ENCODE data around the gene PCDHGB3. TPM values are rescaled to one million over a fixed set of nuclear protein-coding genes. Genes with fewer than 3 reads are reported as not detected.
"Not testable (repeated sequence)": the region's sequence is repeated elsewhere in the genome, so short reads cannot be mapped to it uniquely, and the experiment has no call there.

Gene PCDHGB3
- total and polyA plus RNA-seq, 4 experiments from 2014 or later, result 0.50 to 0.76 TPM; not detected in 2

- H3K27me3 Mint-ChIP-seq, result peaks cover 30 to 38% of the 10 kb centered on the region in 2 donors
- H3K9me3 Mint-ChIP-seq, result peaks cover 3 to 72% (median 60%) of the 10 kb centered on the region in 8 donors
- H3K27ac Mint-ChIP-seq, result peak overlapping the region in 1 of 7 donors; percentile 51
- Histone ChIP-seq H3K36me3 (ENCODE audit: insufficient read depth, low read length) (no peaks in the 10 kb centered on the region), H3K27me3 (ENCODE audit: insufficient read depth, low read length) (no peaks in the 10 kb centered on the region), H3K4me3 (ENCODE audit: low read length in 2 of 2) (no peak overlapping the region), H3K4me1 (ENCODE audit: insufficient read depth, low read length) (no peaks in the 10 kb centered on the region), H3K9me3 (ENCODE audit: control insufficient read depth in 1 of 2, low read length in 2 of 2) (peaks cover 0 to 3% of the 10 kb centered on the region in 2 donors), H3K27ac (ENCODE audit: low read depth, low read length) (no peak overlapping the region)
- ChIA-PET CTCF (ENCODE audit: partially characterized antibody) (no interaction called here), POLR2A (ENCODE audit: partially characterized antibody) (no interaction called here)
- DNase-seq, result no peak
- H3K36me3 Mint-ChIP-seq, result peaks cover 5 to 12% of the 10 kb centered on the region in 2 donors
- H3K4me3 Mint-ChIP-seq, result peak overlapping the region in 1 of 8 donors; percentile 20
- peaks cover 0 to 6% (median 2%) of the 10 kb centered on the region in 4 donors for H3K4me1 Mint-ChIP-seq
- intact Hi-C loops (cut with micrococcal nuclease), result no loop called here
Observed at GRCh38 chr5:141345327-141345726, 24.7 kb upstream of the PCDHGB3 start.

- H3K27ac ChIP-seq (ENCODE audit: low read depth, low read length); POLR2A ChIA-PET (ENCODE audit: partially characterized antibody); H3K36me3 ChIP-seq (ENCODE audit: insufficient read depth, low read length); H3K4me3 ChIP-seq (ENCODE audit: low read length in 2 of 2); DNase-seq; H3K9me3 ChIP-seq (ENCODE audit: control insufficient read depth in 1 of 2, low read length in 2 of 2); H3K4me1 ChIP-seq (ENCODE audit: insufficient read depth, low read length); H3K4me3 Mint-ChIP-seq; H3K4me1 Mint-ChIP-seq; H3K27me3 ChIP-seq (ENCODE audit: insufficient read depth, low read length); intact Hi-C loops (cut with micrococcal nuclease): not testable (repeated sequence)
- H3K36me3 Mint-ChIP-seq, result peaks cover 5 to 12% of the 10 kb centered on the region in 2 donors
- H3K9me3 Mint-ChIP-seq, result peaks cover 3 to 77% (median 64%) of the 10 kb centered on the region in 8 donors
- CTCF ChIA-PET (ENCODE audit: partially characterized antibody), result interaction anchor here (1.4 kb wide), 1 partner anchor 221 kb away, joined by 6 read pairs; no protein-coding TSS in a partner anchor
- H3K27me3 Mint-ChIP-seq, result peaks cover 33 to 44% of the 10 kb centered on the region in 2 donors
- peak overlapping the region in 1 of 7 donors; percentile 47 for H3K27ac Mint-ChIP-seq
Observed at GRCh38 chr5:141346017-141346416, 24.0 kb upstream of the PCDHGB3 start.

- H3K4me3 Mint-ChIP-seq, result peak within 1 kb of the TSS; percentile 19 to 81 (median 67)
Observed at GRCh38 chr5:141349917-141350619, 20.0 kb upstream of the PCDHGB3 start, which contains the start of gene PCDHGB1. Gene PCDHGB1, plus strand, starts transcription at chr5:141350099. Its CDS starts 162 bp downstream, at chr5:141350261.

GRCh38 chr5:141351591-141351990 lies 18.5 kb upstream of the PCDHGB3 start:
- no peak overlapping the region for H3K27ac ChIP-seq (ENCODE audit: low read depth, low read length)
- Mint-ChIP-seq H3K4me3 (no peak overlapping the region), H3K4me1 (peaks cover 0 to 4% (median 2%) of the 10 kb centered on the region in 4 donors), H3K9me3 (peaks cover 0 to 64% (median 51%) of the 10 kb centered on the region in 8 donors), H3K36me3 (peaks cover 2 to 6% of the 10 kb centered on the region in 2 donors), H3K27me3 (peaks cover 36 to 42% of the 10 kb centered on the region in 2 donors), H3K27ac (no peak overlapping the region)
- H3K9me3 ChIP-seq (ENCODE audit: control insufficient read depth in 1 of 2, low read length in 2 of 2), result peaks cover 0 to under 1% of the 10 kb centered on the region in 2 donors
- no peaks in the 10 kb centered on the region for H3K36me3 ChIP-seq (ENCODE audit: insufficient read depth, low read length)
- intact Hi-C loops (cut with micrococcal nuclease), result loop anchor here (10.0 kb wide), 1 partner anchor 203 kb away; no protein-coding TSS in a partner anchor
- peaks cover 3% of the 10 kb centered on the region for H3K27me3 ChIP-seq (ENCODE audit: insufficient read depth, low read length)
- no peak overlapping the region for H3K4me3 ChIP-seq (ENCODE audit: low read length in 2 of 2)
- CTCF ChIA-PET (ENCODE audit: partially characterized antibody), result no interaction called here
- POLR2A ChIA-PET (ENCODE audit: partially characterized antibody), result no interaction called here
- H3K4me1 ChIP-seq (ENCODE audit: insufficient read depth, low read length), result no peaks in the 10 kb centered on the region
- no peak for DNase-seq

More at GRCh38 chr5:141349917-141350619, 20.0 kb upstream of the PCDHGB3 start, which contains the start of gene PCDHGB1:
- H3K27me3 ChIP-seq (ENCODE audit: insufficient read depth, low read length), result no peaks in the 10 kb centered on the region
- Mint-ChIP-seq H3K9me3 (peaks cover 0 to 61% (median 50%) of the 10 kb centered on the region in 8 donors), H3K27me3 (peaks cover 31 to 37% of the 10 kb centered on the region in 2 donors), H3K4me1 (peaks cover 0 to 4% (median 2%) of the 10 kb centered on the region in 4 donors), H3K27ac (peak within 1 kb of the TSS in 1 of 7 donors; percentile 37), H3K36me3 (peaks cover 4 to 10% of the 10 kb centered on the region in 2 donors)
- H3K9me3 ChIP-seq (ENCODE audit: control insufficient read depth in 1 of 2, low read length in 2 of 2), result peaks cover 0 to 3% of the 10 kb centered on the region in 2 donors
- intact Hi-C loops (cut with micrococcal nuclease), result loop anchor here (10.0 kb wide), 1 partner anchor 205 kb away; no protein-coding TSS in a partner anchor
- no peaks in the 10 kb centered on the region for H3K36me3 ChIP-seq (ENCODE audit: insufficient read depth, low read length)
- peak in 2 of 5 donors; percentile 15 to 32 for DNase-seq
- POLR2A ChIA-PET (ENCODE audit: partially characterized antibody), result no interaction called here
- H3K4me1 ChIP-seq (ENCODE audit: insufficient read depth, low read length), result no peaks in the 10 kb centered on the region
- CTCF ChIA-PET (ENCODE audit: partially characterized antibody), result interaction anchor here (0.7 to 1.4 kb wide), 3 partner anchors 11 to 163 kb away, joined by 3 to 5 read pairs (median 3); partner anchors contain the start of genes PCDHGA2 and TAF7
- H3K4me3 ChIP-seq (ENCODE audit: low read length in 2 of 2), result no peak within 1 kb of the TSS
- H3K27ac ChIP-seq (ENCODE audit: low read depth, low read length), result no peak within 1 kb of the TSS

- no peaks in the 10 kb centered on the region for H3K36me3 ChIP-seq (ENCODE audit: insufficient read depth, low read length)
- peaks cover 0 to 6% (median 3%) of the 10 kb centered on the region in 4 donors for H3K4me1 Mint-ChIP-seq
- peaks cover 4 to 8% of the 10 kb centered on the region in 2 donors for H3K36me3 Mint-ChIP-seq
- peaks cover 0 to 65% (median 47%) of the 10 kb centered on the region in 8 donors for H3K9me3 Mint-ChIP-seq
- ChIA-PET CTCF (ENCODE audit: partially characterized antibody) (interaction anchor here (1.7 to 2.2 kb wide), 2 partner anchors 15 to 209 kb away, joined by 5 read pairs; partner anchors contain the start of gene PCDHGB3), POLR2A (ENCODE audit: partially characterized antibody) (no interaction called here)
- H3K4me3 Mint-ChIP-seq, result peak within 1 kb of the TSS in 7 of 8 donors; percentile 33 to 58 (median 46)
- peaks cover 41 to 44% of the 10 kb centered on the region in 2 donors for H3K27me3 Mint-ChIP-seq
- DNase-seq, result peak in 1 of 5 donors; percentile 17
- no peak within 1 kb of the TSS for H3K27ac ChIP-seq (ENCODE audit: low read depth, low read length)
- H3K27ac Mint-ChIP-seq, result no peak within 1 kb of the TSS
- no peaks in the 10 kb centered on the region for H3K4me1 ChIP-seq (ENCODE audit: insufficient read depth, low read length)
- intact Hi-C loops (cut with micrococcal nuclease), result loop anchor here (10.0 kb wide), 1 partner anchor 200 kb away; no protein-coding TSS in a partner anchor
- no peaks in the 10 kb centered on the region for H3K9me3 ChIP-seq (ENCODE audit: control insufficient read depth in 1 of 2, low read length in 2 of 2)
- no peak within 1 kb of the TSS for H3K4me3 ChIP-seq (ENCODE audit: low read length in 2 of 2)
- peaks cover 11% of the 10 kb centered on the region for H3K27me3 ChIP-seq (ENCODE audit: insufficient read depth, low read length)
Observed at GRCh38 chr5:141354900-141355469, 15.1 kb upstream of the PCDHGB3 start, which contains the start of gene PCDHGA4. Gene PCDHGA4, plus strand, starts transcription at chr5:141355021. Its CDS starts 87 bp downstream, at chr5:141355108.

- Histone ChIP-seq H3K36me3 (ENCODE audit: insufficient read depth, low read length) (no peaks in the 10 kb centered on the region), H3K4me1 (ENCODE audit: insufficient read depth, low read length) (no peaks in the 10 kb centered on the region), H3K27ac (ENCODE audit: low read depth, low read length) (no peak overlapping the region), H3K4me3 (ENCODE audit: low read length in 2 of 2) (no peak overlapping the region), H3K27me3 (ENCODE audit: insufficient read depth, low read length) (peaks cover 11% of the 10 kb centered on the region), H3K9me3 (ENCODE audit: control insufficient read depth in 1 of 2, low read length in 2 of 2) (no peaks in the 10 kb centered on the region)
- Mint-ChIP-seq H3K27me3 (peaks cover 36 to 43% of the 10 kb centered on the region in 2 donors), H3K27ac (no peak overlapping the region), H3K4me3 (peak overlapping the region in 2 of 8 donors; percentile 10 to 25), H3K4me1 (peaks cover 0 to 5% (median 2%) of the 10 kb centered on the region in 4 donors), H3K36me3 (peaks cover 5 to 8% of the 10 kb centered on the region in 2 donors), H3K9me3 (peaks cover 0 to 65% (median 50%) of the 10 kb centered on the region in 8 donors)
- CTCF ChIA-PET (ENCODE audit: partially characterized antibody), result interaction anchor here (1.7 to 2.2 kb wide), 2 partner anchors 14 to 208 kb away, joined by 5 read pairs; partner anchors contain the start of gene PCDHGB3
- intact Hi-C loops (cut with micrococcal nuclease), result loop anchor here (10.0 kb wide), 1 partner anchor 199 kb away; no protein-coding TSS in a partner anchor
- DNase-seq, result no peak
- POLR2A ChIA-PET (ENCODE audit: partially characterized antibody), result no interaction called here
Observed at GRCh38 chr5:141355641-141356040, 14.4 kb upstream of the PCDHGB3 start.

All from CD4-positive, alpha-beta memory T cell (primary cell).